GM10248 (cell line): Measurements from ENCODE around the gene PTPN3.
"Not testable (repeated sequence)": the region's sequence is repeated elsewhere in the genome, so short reads cannot be mapped to it uniquely, and the experiment has no call there.

Experiments
- CTCF ChIA-PET: fragments of 300-600 bp; sonication (Branson Sonifier 250); formaldehyde crosslinking; extraction: SDS; loops from one replicate; lab custom pipeline; 2021; ENCODE audit warnings: antibody characterized with exemption; lab: Yijun Ruan, JAX
- POLR2A ChIA-PET: fragments of 350-650 bp; sonication (Branson Sonifier 250); formaldehyde crosslinking; extraction: SDS; loops from one replicate; lab custom pipeline; 2020; ENCODE audit warnings: antibody characterized with exemption; lab: Yijun Ruan, JAX
- DNase-seq: peaks from one replicate; pipeline ENCODE4 v3.0.0; 2012; ENCODE audit errors: extremely low spot score
- TF ChIP-seq, protein P1 (sequence below): IDR thresholded peaks from 2 replicates; pipeline ENCODE4 v1.5.1; 2012; ENCODE audit warnings: mild to moderate bottlenecking, low read depth; ENCODE audit errors: extremely low read depth, missing control alignments, control extremely low read depth

Gene PTPN3

DNA sequence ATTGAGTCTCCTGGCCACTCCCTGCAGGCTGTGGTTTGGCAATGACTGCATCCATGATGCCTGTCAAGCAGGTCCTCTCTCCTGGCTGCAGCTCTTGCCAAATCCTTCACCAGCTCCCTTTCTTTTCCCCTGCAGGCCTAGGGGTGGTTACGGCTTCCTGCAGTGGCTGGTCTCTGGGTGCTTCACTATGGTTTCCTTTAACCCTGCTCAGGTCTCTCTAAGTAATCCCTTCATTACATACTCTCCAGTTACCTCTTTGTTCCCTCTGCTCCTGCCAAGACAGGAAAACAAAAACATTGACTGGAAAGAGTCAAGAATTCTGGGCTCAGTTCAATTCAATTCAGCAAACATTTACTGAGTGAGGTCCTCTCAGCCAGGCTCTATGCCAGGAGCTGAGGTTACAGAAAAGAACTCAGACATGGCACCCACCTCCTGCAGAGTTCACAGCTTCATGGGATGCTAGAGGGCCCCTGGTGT lies 19.8 kb upstream of the PTPN3 start:
- no peak for DNase-seq
- POLR2A ChIA-PET, result no interaction called here
- TF ChIP-seq, protein P1, sequence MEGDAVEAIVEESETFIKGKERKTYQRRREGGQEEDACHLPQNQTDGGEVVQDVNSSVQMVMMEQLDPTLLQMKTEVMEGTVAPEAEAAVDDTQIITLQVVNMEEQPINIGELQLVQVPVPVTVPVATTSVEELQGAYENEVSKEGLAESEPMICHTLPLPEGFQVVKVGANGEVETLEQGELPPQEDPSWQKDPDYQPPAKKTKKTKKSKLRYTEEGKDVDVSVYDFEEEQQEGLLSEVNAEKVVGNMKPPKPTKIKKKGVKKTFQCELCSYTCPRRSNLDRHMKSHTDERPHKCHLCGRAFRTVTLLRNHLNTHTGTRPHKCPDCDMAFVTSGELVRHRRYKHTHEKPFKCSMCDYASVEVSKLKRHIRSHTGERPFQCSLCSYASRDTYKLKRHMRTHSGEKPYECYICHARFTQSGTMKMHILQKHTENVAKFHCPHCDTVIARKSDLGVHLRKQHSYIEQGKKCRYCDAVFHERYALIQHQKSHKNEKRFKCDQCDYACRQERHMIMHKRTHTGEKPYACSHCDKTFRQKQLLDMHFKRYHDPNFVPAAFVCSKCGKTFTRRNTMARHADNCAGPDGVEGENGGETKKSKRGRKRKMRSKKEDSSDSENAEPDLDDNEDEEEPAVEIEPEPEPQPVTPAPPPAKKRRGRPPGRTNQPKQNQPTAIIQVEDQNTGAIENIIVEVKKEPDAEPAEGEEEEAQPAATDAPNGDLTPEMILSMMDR, result no peak
- CTCF ChIA-PET, result interaction anchor here (2.0 kb wide), 1 partner anchor 335 kb away, joined by 4 read pairs; no protein-coding TSS in a partner anchor

DNA sequence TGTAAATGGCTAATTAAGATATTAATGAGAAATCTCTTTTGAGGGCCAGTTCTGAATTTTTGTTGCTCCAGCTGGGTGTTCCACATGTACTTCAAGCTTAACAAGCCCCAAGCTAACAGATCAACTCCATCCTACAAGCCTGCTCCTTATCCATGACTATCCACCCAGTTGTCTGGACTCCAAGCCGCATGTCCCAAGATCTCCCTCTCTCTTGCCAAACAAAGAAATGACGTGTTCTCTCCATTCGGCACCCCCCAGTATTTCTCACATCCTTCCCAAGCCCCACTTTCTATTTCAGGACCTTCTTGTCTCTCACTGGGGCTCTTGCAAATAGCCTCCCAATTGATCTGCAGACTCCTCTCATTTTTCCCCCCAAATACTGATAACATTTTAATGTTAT lies 15.8 kb upstream of the PTPN3 start:
- no peak for DNase-seq
- ChIA-PET POLR2A (no interaction called here), CTCF (interaction anchor here (0.7 to 2.4 kb wide), 5 partner anchors 8 to 331 kb away, joined by 3 to 9 read pairs (median 3); no protein-coding TSS in a partner anchor)
- TF ChIP-seq, protein P1, result no peak

DNA sequence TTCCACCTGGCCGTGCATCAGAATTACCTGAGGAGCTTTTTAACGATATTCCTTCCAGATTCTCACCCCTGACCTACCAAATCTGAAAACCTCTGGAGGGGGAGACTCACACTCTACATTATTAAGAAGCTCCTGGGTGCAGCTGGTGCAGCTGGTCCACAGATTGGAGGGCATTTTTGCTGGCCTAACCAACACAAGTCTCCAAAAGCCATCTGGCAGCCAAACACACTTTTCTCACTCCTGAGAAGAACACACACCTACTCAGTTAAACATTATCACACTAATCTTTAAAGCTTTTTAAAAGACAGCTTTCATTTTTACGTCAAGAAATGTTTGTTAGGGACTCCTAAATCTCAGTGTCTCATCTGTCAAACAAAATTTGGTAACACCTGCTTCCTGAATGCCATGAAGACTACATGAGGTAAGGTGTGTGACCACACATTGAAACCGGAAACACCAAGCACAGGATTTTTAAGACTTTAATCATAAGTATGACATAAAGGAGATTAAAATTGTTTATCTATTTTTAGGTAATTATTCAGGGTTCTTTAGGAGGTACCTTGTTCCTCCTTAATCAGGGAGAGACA lies 14.2 kb upstream of the PTPN3 start:
- no peak for DNase-seq
- TF ChIP-seq, protein P1, result no peak
- ChIA-PET POLR2A (no interaction called here), CTCF (interaction anchor here (1.8 to 2.4 kb wide), 2 partner anchors 10 to 42 kb away, joined by 5 to 9 read pairs; no protein-coding TSS in a partner anchor)

DNA sequence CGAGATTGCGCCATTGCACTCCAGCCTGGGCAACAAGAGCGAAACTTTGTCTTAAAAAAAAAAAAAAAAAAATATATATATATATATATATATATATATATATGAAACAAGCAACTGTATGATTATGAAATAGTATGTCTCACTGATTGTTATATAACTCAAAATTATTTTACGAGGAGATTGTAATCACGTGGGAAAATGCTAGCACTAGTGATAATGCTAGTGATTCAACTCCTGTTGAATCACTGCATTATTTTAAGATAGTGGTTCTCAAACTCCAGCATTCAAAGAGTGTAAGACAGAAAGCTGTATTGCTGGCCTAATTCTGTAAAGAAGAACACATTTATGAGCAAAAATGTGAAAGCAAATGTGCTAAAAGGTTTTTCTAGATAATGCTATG lies 12.4 kb upstream of the PTPN3 start:
- ChIA-PET CTCF (no interaction called here), POLR2A (no interaction called here)
- no peak for DNase-seq
- TF ChIP-seq, protein P1, result no peak

DNA sequence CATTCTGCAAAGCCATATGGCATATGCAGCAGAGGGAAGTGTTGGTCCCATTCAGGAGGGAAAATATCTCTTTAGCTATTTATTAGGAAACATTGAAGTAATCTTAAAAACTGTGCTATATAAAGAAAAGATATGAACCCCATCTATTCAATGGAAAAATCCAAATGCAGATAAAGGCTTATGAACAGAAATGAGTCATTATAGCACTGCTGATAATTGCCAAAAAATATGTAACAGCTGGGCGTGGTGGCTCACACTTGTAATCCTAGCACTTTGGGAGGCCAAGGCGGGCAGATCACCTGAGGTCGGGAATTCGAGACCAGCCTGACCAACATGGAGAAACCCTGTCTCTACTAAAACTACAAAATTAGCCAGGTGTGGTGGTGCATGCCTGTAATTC lies 11.9 kb upstream of the PTPN3 start:
- CTCF ChIA-PET, result interaction anchor here (1.4 to 1.8 kb wide), 2 partner anchors 11 to 15 kb away, joined by 5 to 7 read pairs; no protein-coding TSS in a partner anchor
- POLR2A ChIA-PET, DNase-seq: not testable (repeated sequence)

DNA sequence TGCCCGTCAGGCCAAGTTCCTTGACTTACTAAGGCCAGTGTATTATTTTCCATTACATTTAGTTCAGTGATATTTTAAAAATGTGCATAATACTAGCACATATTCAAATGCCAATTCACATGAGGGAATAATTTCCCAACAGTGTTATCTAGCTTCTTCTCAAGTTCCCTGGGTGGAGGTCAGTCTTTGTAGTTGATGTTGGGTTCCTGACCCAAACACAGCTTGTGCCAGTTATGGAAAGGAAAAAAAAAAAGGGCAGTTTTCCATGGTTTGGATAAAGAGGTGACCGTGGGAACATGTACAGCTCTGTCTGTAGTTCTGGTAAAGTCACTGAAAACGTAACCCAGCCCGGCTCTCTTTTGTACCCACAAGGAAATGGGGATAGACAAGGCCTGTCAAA lies 11.5 kb upstream of the PTPN3 start:
- ChIA-PET CTCF (interaction anchor here (1.0 to 1.8 kb wide), 3 partner anchors 11 to 305 kb away, joined by 3 to 7 read pairs (median 5); no protein-coding TSS in a partner anchor), POLR2A (no interaction called here)
- no peak for DNase-seq
- TF ChIP-seq, protein P1, result no peak

DNA sequence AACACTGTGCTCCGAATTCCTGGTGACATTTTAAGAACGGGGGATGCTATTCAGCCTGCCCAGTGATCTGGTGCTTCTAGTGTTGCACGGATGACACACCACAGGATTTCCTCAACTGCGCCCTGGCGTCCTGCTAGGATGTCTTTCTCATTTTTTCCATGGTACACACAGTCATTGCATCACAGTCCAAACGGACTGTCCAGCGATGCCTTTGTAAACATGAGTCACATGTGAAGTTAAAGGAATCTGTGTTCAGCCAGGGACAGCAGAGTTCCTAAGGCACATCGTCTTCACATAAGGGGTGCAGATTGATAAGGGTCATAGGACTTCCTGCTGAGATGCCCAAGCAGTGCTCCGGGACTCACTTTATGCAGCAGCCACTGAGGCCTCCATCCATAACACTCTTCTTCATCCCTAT lies 9.3 kb upstream of the PTPN3 start:
- CTCF ChIA-PET, result interaction anchor here (1.8 kb wide), 1 partner anchor 12 kb away, joined by 4 read pairs; no protein-coding TSS in a partner anchor
- DNase-seq, result no peak
- TF ChIP-seq, protein P1, result no peak
- POLR2A ChIA-PET, result no interaction called here
